H1 (cell line): Measurements from ENCODE around the gene TOM1L2. TPM values are rescaled to one million over a fixed set of nuclear protein-coding genes. Genes with fewer than 3 reads are reported as not detected.

Experiments used
- CTCF ChIA-PET: fragments of 300-600 bp; sonication (Branson Sonifier 250); formaldehyde crosslinking; loops from one replicate; lab custom pipeline; 2021; ENCODE audit not compliant: partially characterized antibody; lab: Charles Lee
- POLR2A ChIA-PET: fragments of 300-600 bp; sonication (Branson Sonifier 250); formaldehyde crosslinking; loops from one replicate; lab custom pipeline; 2021; ENCODE audit warnings: inconsistent platforms; ENCODE audit not compliant: partially characterized antibody; lab: Charles Lee
- DNase-seq, 2 experiments: peaks; one replicate each; pipeline versions ENCODE4 v3.0.0 to v3.0.0-alpha.2; 2010 to 2022; ENCODE audit warnings: low spot score in 2 of 2, low read depth in 1 of 2, mixed read lengths in 1 of 2
- FAIRE-seq: peaks from 2 replicates; lab custom pipeline; 2011; peaks lifted over from hg19 to GRCh38; lab: Jason Lieb, UNC
- H2AFZ ChIP-seq: 2 replicates; pipeline ENCODE4 v1.8.1; 2012; ENCODE audit warnings: low read length, inconsistent platforms
- H2AK5ac ChIP-seq: 2 replicates; pipeline ENCODE4 v1.6.1; 2013; ENCODE audit warnings: low read depth, low read length
- H2BK120ac ChIP-seq: replicated peaks from 2 replicates; pipeline ENCODE3; 2013; ENCODE audit warnings: low read depth, low read length, inconsistent platforms
- H2BK12ac ChIP-seq: 2 replicates; pipeline ENCODE4 v1.6.1; 2013; ENCODE audit warnings: low read depth, low read length
- H2BK15ac ChIP-seq: 2 replicates; pipeline ENCODE4 v1.6.1; 2013; ENCODE audit warnings: low read length
- H2BK20ac ChIP-seq: 2 replicates; pipeline ENCODE4 v1.6.1; 2013; ENCODE audit warnings: low read length
- H2BK5ac ChIP-seq: 2 replicates; pipeline ENCODE4 v1.6.1; 2013; ENCODE audit warnings: low read depth, low read length
- H3K14ac ChIP-seq: 2 replicates; pipeline ENCODE4 v1.6.1; 2013; ENCODE audit warnings: inconsistent platforms; ENCODE audit not compliant: insufficient read length
- H3K18ac ChIP-seq: 2 replicates; pipeline ENCODE4 v1.6.1; 2013; ENCODE audit warnings: low read length; ENCODE audit errors: extremely low read depth
- H3K23ac ChIP-seq: 2 replicates; pipeline ENCODE4 v1.6.1; 2013; ENCODE audit warnings: inconsistent platforms; ENCODE audit not compliant: insufficient read length
- H3K23me2 ChIP-seq: 2 replicates; pipeline ENCODE4 v1.6.1; 2013; ENCODE audit warnings: low read depth, low read length
- H3K27ac ChIP-seq: 2 replicates; pipeline ENCODE4 v1.6.1; 2011; ENCODE audit warnings: low read depth, low read length, inconsistent platforms
- H3K27me3 ChIP-seq, 4 experiments: replicated peaks in 1 of 4; 1 replicate in 1 of 4; 2 replicates in 3 of 4; pipeline versions ENCODE4 v1.6.1 to v1.8.1; 2011 to 2013; ENCODE audit warnings: low read length in 3 of 4, mild to moderate bottlenecking in 3 of 4, inconsistent platforms in 2 of 4, mixed read lengths in 2 of 4, moderate library complexity in 1 of 4; ENCODE audit not compliant: control insufficient read depth in 3 of 4, insufficient read depth in 3 of 4; ENCODE audit errors: extremely low read depth in 1 of 4
- H3K36me3 ChIP-seq, 4 experiments: 2 replicates each; pipeline versions ENCODE4 v1.6.1 to v1.8.1; 2011 to 2013; ENCODE audit warnings: mild to moderate bottlenecking in 4 of 4, low read length in 3 of 4, moderate library complexity in 2 of 4, control low read depth in 1 of 4, inconsistent platforms in 1 of 4; ENCODE audit not compliant: insufficient read depth in 4 of 4, control insufficient read depth in 2 of 4
- H3K4ac ChIP-seq: replicated peaks from 2 replicates; pipeline ENCODE3; 2013; ENCODE audit warnings: low read length, low read depth, mixed read lengths, inconsistent platforms; ENCODE audit not compliant: insufficient read length
- H3K4me1 ChIP-seq, 4 experiments: replicated peaks in 1 of 4; 1 replicate in 1 of 4; 2 replicates in 3 of 4; pipeline versions ENCODE4 v1.6.1 to v1.8.1; 2011 to 2013; ENCODE audit warnings: low read length in 3 of 4, inconsistent platforms in 2 of 4, mixed read lengths in 1 of 4; ENCODE audit not compliant: insufficient read depth in 4 of 4, control insufficient read depth in 3 of 4
- H3K4me2 ChIP-seq, 2 experiments: 2 replicates each; pipeline versions ENCODE4 v1.6.1 to v1.8.1; 2011 to 2013; ENCODE audit warnings: low read depth in 2 of 2, low read length in 2 of 2, control low read depth in 1 of 2, inconsistent platforms in 1 of 2, mild to moderate bottlenecking in 1 of 2; ENCODE audit not compliant: insufficient read depth in 1 of 2
- H3K4me3 ChIP-seq, 4 experiments: fragments of 200-600, 300-600 bp in 1 of 4; sonication (generic), shearing (Covaris generic), sonication (Bioruptor Twin) in 1 of 4; 2 replicates each; pipeline versions ENCODE4 v1.5.1 to v1.8.1; 2011 to 2016; ENCODE audit warnings: low read length in 4 of 4, low read depth in 3 of 4, control low read depth in 2 of 4, inconsistent platforms in 2 of 4, mild to moderate bottlenecking in 2 of 4, mixed read lengths in 1 of 4, moderate library complexity in 1 of 4; ENCODE audit not compliant: insufficient read depth in 2 of 4; ENCODE audit errors: extremely low read depth in 1 of 4
- H3K56ac ChIP-seq: replicated peaks from 2 replicates; pipeline ENCODE3; 2013; ENCODE audit warnings: low read depth, mild to moderate bottlenecking, mixed read lengths, low read length, inconsistent platforms; ENCODE audit not compliant: insufficient read length
- H3K79me1 ChIP-seq: 2 replicates; pipeline ENCODE4 v1.6.1; 2013; ENCODE audit warnings: low read depth, low read length, control low read depth
- H3K79me2 ChIP-seq, 2 experiments: 2 replicates each; pipeline versions ENCODE4 v1.6.1 to v1.8.1; 2012 to 2013; ENCODE audit warnings: low read length in 2 of 2, mild to moderate bottlenecking in 2 of 2, inconsistent platforms in 1 of 2; ENCODE audit not compliant: insufficient read depth in 2 of 2, control insufficient read depth in 1 of 2
- H3K9ac ChIP-seq, 4 experiments: replicated peaks in 1 of 4; 1 replicate in 1 of 4; 2 replicates in 3 of 4; pipeline versions ENCODE4 v1.6.1 to v1.8.1; 2011 to 2013; ENCODE audit warnings: low read depth in 3 of 4, low read length in 3 of 4, control low read depth in 2 of 4, mild to moderate bottlenecking in 2 of 4, moderate library complexity in 2 of 4, inconsistent platforms in 1 of 4; ENCODE audit errors: extremely low read depth in 1 of 4
- H3K9me3 ChIP-seq, 2 experiments: 2 replicates each; pipeline versions ENCODE4 v1.6.1 to v1.8.1; 2012 to 2013; ENCODE audit warnings: mild to moderate bottlenecking in 2 of 2, moderate library complexity in 2 of 2, control low read depth in 1 of 2, inconsistent platforms in 1 of 2, low read depth in 1 of 2, low read length in 1 of 2, mixed read lengths in 1 of 2; ENCODE audit not compliant: insufficient read depth in 2 of 2
- H4K20me1 ChIP-seq, 2 experiments: replicated peaks in 1 of 2; 2 replicates each; pipeline versions ENCODE3 to v1.8.1; 2011 to 2013; ENCODE audit warnings: inconsistent platforms in 2 of 2, low read length in 2 of 2, mild to moderate bottlenecking in 1 of 2; ENCODE audit not compliant: insufficient read depth in 2 of 2, control insufficient read depth in 1 of 2
- H4K5ac ChIP-seq: 2 replicates; pipeline ENCODE4 v1.6.1; 2013; ENCODE audit warnings: low read length, low read depth, mixed read lengths, inconsistent platforms; ENCODE audit not compliant: insufficient read length
- H4K8ac ChIP-seq: 2 replicates; pipeline ENCODE4 v1.8.0; 2013; ENCODE audit warnings: mild to moderate bottlenecking, moderate library complexity, low read length, inconsistent platforms; ENCODE audit not compliant: insufficient read depth; ENCODE audit errors: extremely low read depth
- H4K91ac ChIP-seq: replicated peaks from 2 replicates; pipeline ENCODE3; 2013; ENCODE audit warnings: low read length, mixed read lengths, inconsistent platforms; ENCODE audit not compliant: insufficient read length
- CTBP2 ChIP-seq: IDR thresholded peaks from 2 replicates; pipeline ENCODE4 v1.7.0; 2011; ENCODE audit warnings: borderline replicate concordance, mild to moderate bottlenecking, moderate library complexity, mixed read lengths, low read length; ENCODE audit not compliant: insufficient read depth, insufficient read length
- EZH2 ChIP-seq: fragments of 200-600 bp; sonication (generic); IDR thresholded peaks from 2 replicates; pipeline ENCODE4 v1.7.1; 2012; ENCODE audit warnings: low read depth, mild to moderate bottlenecking, moderate library complexity, low read length, inconsistent platforms; ENCODE audit not compliant: severe bottlenecking
- JUND ChIP-seq: IDR thresholded peaks from 2 replicates; pipeline ENCODE4 v1.6.1; 2011; ENCODE audit warnings: mild to moderate bottlenecking, improper control_type of control experiment, low read length
- WGBS, 2 experiments: shearing (Covaris generic) in 1 of 2; methylation state at CpG; one replicate each; pipeline versions ENCODE4 v1.1.6 to v1.1.7; 2013 to 2015; ENCODE audit warnings: low lambda C conversion rate in 2 of 2, mixed read lengths in 2 of 2, inconsistent platforms in 1 of 2, low coverage in 1 of 2, missing lambda C conversion rate in 1 of 2; ENCODE audit not compliant: insufficient replicate concordance in 2 of 2, insufficient coverage in 1 of 2, insufficient read length in 1 of 2; ENCODE audit errors: extremely low coverage in 1 of 2, missing lambda C conversion rate in 1 of 2; 5-methylcytosine and 5-hydroxymethylcytosine counted together
- polyA plus RNA-seq, 7 experiments: library from polyadenylated mRNA; depleted of rRNA in 3 of 7; stranded (reverse) in 5 of 7; unstranded in 2 of 7; fragments of >200 nt in 5 of 7; fragments of 200-250 nt in 2 of 7; gene quantifications; 1 replicate in 5 of 7; 2 replicates in 1 of 7; 4 replicates in 1 of 7; pipeline versions ENCODE4 v1.2.1 to v1.2.3, GENCODE V29; 2011 to 2013; ENCODE audit warnings: missing spikeins in 2 of 7, mixed read lengths in 2 of 7
- total RNA-seq: library from RNA; stranded (reverse); fragmentation: NEBNext Ultra II Directional; extraction: Animal tissue kit (Norgen Biotek cat#: 25700); gene quantifications from 2 replicates; pipeline ENCODE4 v1.2.1, GENCODE V29; 2021
- TF ChIP-seq, protein P1 (sequence below), 3 experiments: IDR thresholded peaks; 1 replicate in 2 of 3; 2 replicates in 1 of 3; pipeline versions ENCODE4 v1.5.1 to v1.6.1; 2011; ENCODE audit warnings: low read length in 3 of 3, mild to moderate bottlenecking in 3 of 3, inconsistent platforms in 2 of 3, low read depth in 1 of 3, moderate library complexity in 1 of 3; ENCODE audit not compliant: insufficient read depth in 1 of 3; ENCODE audit errors: control extremely low read depth in 1 of 3

TOM1L2 gene
- total and polyA plus RNA-seq, 2 of the 8 experiments (the other 6 are each of a cell fraction or from before 2014, with no cell fraction given): 2.0 to 3.4 TPM

DNA sequence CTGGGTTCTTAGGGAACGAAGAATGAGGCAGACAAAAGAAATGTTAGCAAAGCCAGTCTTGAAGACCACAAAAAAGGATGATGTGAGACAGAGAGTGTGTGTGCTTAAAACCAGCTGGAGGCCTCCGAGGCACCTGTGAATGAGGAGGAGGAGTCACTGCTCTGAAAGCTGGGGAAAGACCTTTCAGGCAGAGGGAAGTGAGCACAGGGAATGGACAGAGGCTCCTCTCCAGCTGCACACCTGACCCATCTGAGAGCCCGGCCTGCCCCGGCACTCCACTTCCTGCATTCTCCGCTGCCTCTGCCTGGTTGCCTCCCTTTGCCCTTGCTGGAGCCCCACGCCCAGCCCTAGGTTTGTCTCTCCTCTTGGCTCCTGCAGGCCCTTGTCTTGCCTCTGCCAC is 80.2 kb downstream of the TOM1L2 start:
- 84% methylated on average over 5 of the region's 6 CpGs; no CpG with 5 or more reads in 1 of the 2 experiments for WGBS, 2 experiments
- H3K14ac ChIP-seq: no peak overlapping the region
- ChIA-PET POLR2A (no interaction called here), CTCF (interaction anchor here (0.7 to 22.5 kb wide), 21 partner anchors 8 to 251 kb away, joined by 3 to 404 read pairs (median 9); no protein-coding TSS in a partner anchor)
- H2BK5ac ChIP-seq: no peak overlapping the region
- H3K79me1 ChIP-seq: no peaks in the 10 kb centered on the region
- no peak overlapping the region; a peak in 1 of 7 replicates for H3K9ac ChIP-seq
- peaks cover 2 to 6% (median 3%) of the 10 kb centered on the region in 4 experiments for H3K4me1 ChIP-seq
- H2BK15ac ChIP-seq: no peak overlapping the region; the same call in 1 of the 2 replicates
- no peak overlapping the region for H4K8ac ChIP-seq
- H4K5ac ChIP-seq: no peak overlapping the region
- H4K91ac ChIP-seq: no peak overlapping the region
- H4K20me1 ChIP-seq: no peaks in the 10 kb centered on the region
- H2BK120ac ChIP-seq: no peak overlapping the region
- no peaks in the 10 kb centered on the region for H3K9me3 ChIP-seq
- no peak for DNase-seq
- no peak overlapping the region for H3K4me2 ChIP-seq
- no peak overlapping the region for H3K4ac ChIP-seq
- no peak overlapping the region for H3K27ac ChIP-seq
- TF ChIP-seq EZH2: no peak
- TF ChIP-seq, protein P1, sequence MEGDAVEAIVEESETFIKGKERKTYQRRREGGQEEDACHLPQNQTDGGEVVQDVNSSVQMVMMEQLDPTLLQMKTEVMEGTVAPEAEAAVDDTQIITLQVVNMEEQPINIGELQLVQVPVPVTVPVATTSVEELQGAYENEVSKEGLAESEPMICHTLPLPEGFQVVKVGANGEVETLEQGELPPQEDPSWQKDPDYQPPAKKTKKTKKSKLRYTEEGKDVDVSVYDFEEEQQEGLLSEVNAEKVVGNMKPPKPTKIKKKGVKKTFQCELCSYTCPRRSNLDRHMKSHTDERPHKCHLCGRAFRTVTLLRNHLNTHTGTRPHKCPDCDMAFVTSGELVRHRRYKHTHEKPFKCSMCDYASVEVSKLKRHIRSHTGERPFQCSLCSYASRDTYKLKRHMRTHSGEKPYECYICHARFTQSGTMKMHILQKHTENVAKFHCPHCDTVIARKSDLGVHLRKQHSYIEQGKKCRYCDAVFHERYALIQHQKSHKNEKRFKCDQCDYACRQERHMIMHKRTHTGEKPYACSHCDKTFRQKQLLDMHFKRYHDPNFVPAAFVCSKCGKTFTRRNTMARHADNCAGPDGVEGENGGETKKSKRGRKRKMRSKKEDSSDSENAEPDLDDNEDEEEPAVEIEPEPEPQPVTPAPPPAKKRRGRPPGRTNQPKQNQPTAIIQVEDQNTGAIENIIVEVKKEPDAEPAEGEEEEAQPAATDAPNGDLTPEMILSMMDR (IDR thresholded peaks at IDR 0.05; ENCODE audit: control extremely low read depth in 1 of 3, insufficient read depth in 1 of 3, low read depth in 1 of 3, low read length in 3 of 3): no peak
- no peak for TF ChIP-seq CTBP2
- TF ChIP-seq JUND: no peak
- H3K56ac ChIP-seq: no peak overlapping the region
- no peak overlapping the region for H2BK12ac ChIP-seq
- no peak overlapping the region for H3K23ac ChIP-seq
- no peak overlapping the region for H2AFZ ChIP-seq
- H2AK5ac ChIP-seq: no peak overlapping the region
- no peak for FAIRE-seq
- no peak overlapping the region for H3K18ac ChIP-seq
- H3K27me3 ChIP-seq: no peaks in the 10 kb centered on the region
- no peak overlapping the region for H3K4me3 ChIP-seq
- no peaks in the 10 kb centered on the region for H3K79me2 ChIP-seq
- 0 out of 2 replicates have a peak overlapping the region, but pooled peaks have one; percentile 21 for H2BK20ac ChIP-seq
- H3K23me2 ChIP-seq: no peaks in the 10 kb centered on the region
- no peaks in the 10 kb centered on the region for H3K36me3 ChIP-seq
